Measurements from ENCODE around the gene TNFAIP8L3. TPM values are rescaled to one million over a fixed set of nuclear protein-coding genes. Genes with fewer than 3 reads are reported as not detected.

The TNFAIP8L3 gene
- total RNA-seq, 1 donor from 2014 or later = not detected

DNA sequence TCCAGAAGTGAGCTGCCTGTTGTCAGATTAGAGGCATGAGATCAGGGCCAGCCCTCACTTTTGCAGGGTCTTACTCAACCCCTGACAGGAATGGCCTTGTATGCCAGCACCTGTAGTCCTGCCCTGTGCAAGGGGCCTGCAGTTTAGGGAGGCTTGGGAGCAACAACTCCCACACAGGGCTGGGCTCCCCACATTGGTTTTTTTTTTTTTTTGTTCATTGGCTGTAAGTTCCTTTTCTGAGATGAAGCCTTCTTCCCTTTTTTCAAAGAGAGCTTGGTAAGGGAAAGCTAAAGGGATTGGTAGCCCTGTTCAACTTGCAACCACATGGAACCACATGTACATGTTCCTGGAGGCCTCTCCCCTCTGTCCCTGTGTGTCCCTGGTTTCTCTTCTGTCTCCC, 46.4 kb downstream of the TNFAIP8L3 start:
- no peaks in the 10 kb centered on the region for H3K36me3 Mint-ChIP-seq (ENCODE audit: low read depth)
- peaks cover 3% of the 10 kb centered on the region for H3K4me1 Mint-ChIP-seq
- ChIA-PET CTCF (no interaction called here), POLR2A (no interaction called here)
- H3K27me3 Mint-ChIP-seq = peaks cover 6% of the 10 kb centered on the region
- H3K27ac Mint-ChIP-seq = no peak overlapping the region
- ATAC-seq (ENCODE audit: low read depth) (no peak), DNase-seq (no peak)
- H3K9me3 Mint-ChIP-seq = no peaks in the 10 kb centered on the region
- no peak overlapping the region for H3K4me3 Mint-ChIP-seq
- intact Hi-C loops (cut with micrococcal nuclease) = no loop called here
- TF ChIP-seq, protein P1, sequence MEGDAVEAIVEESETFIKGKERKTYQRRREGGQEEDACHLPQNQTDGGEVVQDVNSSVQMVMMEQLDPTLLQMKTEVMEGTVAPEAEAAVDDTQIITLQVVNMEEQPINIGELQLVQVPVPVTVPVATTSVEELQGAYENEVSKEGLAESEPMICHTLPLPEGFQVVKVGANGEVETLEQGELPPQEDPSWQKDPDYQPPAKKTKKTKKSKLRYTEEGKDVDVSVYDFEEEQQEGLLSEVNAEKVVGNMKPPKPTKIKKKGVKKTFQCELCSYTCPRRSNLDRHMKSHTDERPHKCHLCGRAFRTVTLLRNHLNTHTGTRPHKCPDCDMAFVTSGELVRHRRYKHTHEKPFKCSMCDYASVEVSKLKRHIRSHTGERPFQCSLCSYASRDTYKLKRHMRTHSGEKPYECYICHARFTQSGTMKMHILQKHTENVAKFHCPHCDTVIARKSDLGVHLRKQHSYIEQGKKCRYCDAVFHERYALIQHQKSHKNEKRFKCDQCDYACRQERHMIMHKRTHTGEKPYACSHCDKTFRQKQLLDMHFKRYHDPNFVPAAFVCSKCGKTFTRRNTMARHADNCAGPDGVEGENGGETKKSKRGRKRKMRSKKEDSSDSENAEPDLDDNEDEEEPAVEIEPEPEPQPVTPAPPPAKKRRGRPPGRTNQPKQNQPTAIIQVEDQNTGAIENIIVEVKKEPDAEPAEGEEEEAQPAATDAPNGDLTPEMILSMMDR (IDR thresholded peaks at IDR 0.05) = no peak

DNA sequence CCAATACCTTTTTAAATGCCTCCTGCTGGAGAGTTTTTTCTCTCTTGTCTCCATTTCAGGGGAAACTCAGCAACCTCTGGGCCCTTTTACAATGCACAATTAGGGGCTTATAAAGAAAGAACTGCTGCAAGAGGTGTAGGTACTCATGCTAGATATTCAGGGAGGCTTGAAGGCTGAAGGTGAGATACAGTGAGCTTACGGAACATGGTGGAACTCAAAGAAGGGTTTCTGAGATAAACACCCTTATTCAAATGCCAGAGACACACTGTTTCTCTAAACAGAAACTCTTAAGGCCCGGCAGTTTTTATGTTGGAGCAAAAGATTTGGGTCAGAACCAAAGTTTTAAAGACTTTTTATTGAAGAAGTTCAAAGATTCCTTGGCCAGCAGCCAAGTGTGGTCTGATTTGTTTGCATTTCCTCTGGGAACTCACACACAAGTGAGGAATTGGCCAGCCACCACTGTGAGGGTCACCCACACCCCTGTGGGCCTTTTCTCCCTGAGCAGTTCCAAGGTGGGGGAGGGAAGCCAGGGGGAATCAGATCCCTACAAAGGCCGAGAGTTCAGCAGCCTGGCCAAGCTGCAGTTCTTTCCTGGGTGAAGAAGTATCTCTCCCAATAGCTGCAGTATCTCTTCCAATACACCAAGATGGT, 47.8 kb downstream of the TNFAIP8L3 start:
- ChIA-PET POLR2A (no interaction called here), CTCF (no interaction called here)
- Mint-ChIP-seq H3K9me3 (no peaks in the 10 kb centered on the region), H3K4me1 (peaks cover 3% of the 10 kb centered on the region), H3K27me3 (peaks cover 2% of the 10 kb centered on the region), H3K27ac (no peak overlapping the region), H3K36me3 (ENCODE audit: low read depth) (no peaks in the 10 kb centered on the region), H3K4me3 (no peak overlapping the region)
- no peak for DNase-seq
- ATAC-seq (ENCODE audit: low read depth) = no peak
- TF ChIP-seq, protein P1 (IDR thresholded peaks at IDR 0.05) = no peak
- intact Hi-C loops (cut with micrococcal nuclease) = no loop called here

DNA sequence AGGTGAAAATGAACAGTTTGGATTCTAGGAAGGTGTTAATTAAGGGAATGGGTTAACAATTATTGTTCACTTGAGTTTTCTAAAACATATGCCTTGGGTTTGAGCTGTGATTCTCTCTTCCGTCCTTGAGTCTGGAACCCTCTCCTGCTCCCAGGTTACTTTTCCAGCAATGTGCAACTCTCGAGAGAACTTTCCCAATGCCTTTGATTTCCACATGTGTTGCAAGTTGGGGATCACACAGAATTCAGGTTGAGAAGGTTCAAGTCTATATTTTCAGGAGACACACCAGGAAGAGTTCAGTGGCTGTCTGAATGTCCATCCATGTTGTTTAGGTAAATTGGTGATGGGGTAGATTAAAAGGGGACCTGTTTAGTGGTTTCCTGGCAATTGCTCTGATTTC, 48.7 kb downstream of the TNFAIP8L3 start:
- Mint-ChIP-seq H3K27ac (no peak overlapping the region), H3K4me3 (no peak overlapping the region), H3K27me3 (peaks cover 2% of the 10 kb centered on the region), H3K36me3 (ENCODE audit: low read depth) (no peaks in the 10 kb centered on the region), H3K4me1 (peaks cover 3% of the 10 kb centered on the region), H3K9me3 (no peaks in the 10 kb centered on the region)
- ChIA-PET POLR2A (no interaction called here), CTCF (no interaction called here)
- intact Hi-C loops (cut with micrococcal nuclease) = no loop called here
- DNase-seq (no peak), ATAC-seq (ENCODE audit: low read depth) (no peak)
- TF ChIP-seq, protein P1 (IDR thresholded peaks at IDR 0.05) = no peak

DNA sequence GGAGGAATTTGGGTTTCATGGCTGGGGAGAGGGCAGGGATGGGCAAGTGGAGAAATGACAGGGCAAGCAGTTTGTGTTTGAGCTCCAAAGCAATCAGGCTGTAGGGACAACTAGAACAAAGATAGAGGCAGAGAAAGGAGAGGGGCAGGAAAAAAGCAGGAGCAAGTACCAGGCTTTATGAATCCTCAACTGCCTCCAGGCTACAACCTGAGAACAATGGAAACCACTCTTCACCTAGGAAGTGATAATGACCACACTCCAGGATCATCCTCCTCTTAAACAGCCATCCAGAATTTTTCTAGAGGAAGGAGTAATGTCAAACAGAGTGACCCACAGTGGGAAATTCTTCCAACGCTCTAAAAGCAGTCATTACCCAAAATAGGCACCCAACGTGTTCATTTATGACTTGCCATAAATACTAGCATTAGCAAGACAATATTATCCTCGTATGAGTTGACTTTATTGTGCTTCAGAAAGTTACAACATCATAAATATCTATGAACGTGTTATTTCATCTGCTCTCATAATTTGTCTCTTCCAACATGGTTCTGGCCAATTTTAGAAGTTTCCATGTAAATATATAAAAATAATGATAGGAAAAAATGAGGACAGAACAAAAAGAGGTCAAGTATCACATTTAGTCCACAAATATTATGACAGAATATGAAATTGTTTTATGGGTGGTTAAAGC, 50.5 kb downstream of the TNFAIP8L3 start:
- CTCF ChIA-PET = no interaction called here
- TF ChIP-seq, protein P1 (IDR thresholded peaks at IDR 0.05) = no peak
- Mint-ChIP-seq H3K27me3 (peaks cover 2% of the 10 kb centered on the region), H3K4me3 (no peak overlapping the region), H3K27ac (no peak overlapping the region), H3K36me3 (ENCODE audit: low read depth) (no peaks in the 10 kb centered on the region), H3K9me3 (no peaks in the 10 kb centered on the region), H3K4me1 (peaks cover 2% of the 10 kb centered on the region)
- ATAC-seq (ENCODE audit: low read depth) (no peak), DNase-seq (no peak)
- POLR2A ChIA-PET = no interaction called here
- intact Hi-C loops (cut with micrococcal nuclease) = no loop called here

DNA sequence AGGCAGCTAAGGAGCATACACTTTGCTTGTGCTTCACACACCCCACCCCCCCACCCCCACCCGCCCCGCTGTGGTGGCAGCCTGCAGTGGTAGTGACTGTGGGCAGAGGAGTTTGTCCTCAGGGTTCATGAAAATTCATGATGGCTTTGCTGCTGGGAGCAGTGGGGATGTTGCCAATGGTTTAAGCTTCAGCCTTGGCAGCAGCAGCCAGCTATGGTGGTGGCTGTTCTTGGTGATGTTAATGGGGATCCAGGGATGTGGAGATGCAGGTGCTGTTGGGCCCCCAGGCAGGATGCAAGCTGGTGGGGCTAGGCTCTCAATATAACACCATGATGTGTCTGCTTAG, 55.8 kb downstream of the TNFAIP8L3 start:
- Mint-ChIP-seq H3K4me3 (no peak overlapping the region), H3K27me3 (no peaks in the 10 kb centered on the region), H3K9me3 (no peaks in the 10 kb centered on the region), H3K36me3 (ENCODE audit: low read depth) (no peaks in the 10 kb centered on the region), H3K27ac (no peak overlapping the region), H3K4me1 (no peaks in the 10 kb centered on the region)
- TF ChIP-seq, protein P1 (IDR thresholded peaks at IDR 0.05) = no peak
- ATAC-seq (ENCODE audit: low read depth) (no peak), DNase-seq (no peak)
- POLR2A ChIA-PET = no interaction called here
- CTCF ChIA-PET = no interaction called here
- intact Hi-C loops (cut with micrococcal nuclease) = no loop called here

Data from activated B cell treated with CpG ODN at 0.5 μM for 24 hours (primary cell).